ENCODE results near the gene ERAP2.
"Not testable (repeated sequence)": the region's sequence is repeated elsewhere in the genome, so short reads cannot be mapped to it uniquely, and the experiment has no call there.

The ERAP2 gene, protein sequence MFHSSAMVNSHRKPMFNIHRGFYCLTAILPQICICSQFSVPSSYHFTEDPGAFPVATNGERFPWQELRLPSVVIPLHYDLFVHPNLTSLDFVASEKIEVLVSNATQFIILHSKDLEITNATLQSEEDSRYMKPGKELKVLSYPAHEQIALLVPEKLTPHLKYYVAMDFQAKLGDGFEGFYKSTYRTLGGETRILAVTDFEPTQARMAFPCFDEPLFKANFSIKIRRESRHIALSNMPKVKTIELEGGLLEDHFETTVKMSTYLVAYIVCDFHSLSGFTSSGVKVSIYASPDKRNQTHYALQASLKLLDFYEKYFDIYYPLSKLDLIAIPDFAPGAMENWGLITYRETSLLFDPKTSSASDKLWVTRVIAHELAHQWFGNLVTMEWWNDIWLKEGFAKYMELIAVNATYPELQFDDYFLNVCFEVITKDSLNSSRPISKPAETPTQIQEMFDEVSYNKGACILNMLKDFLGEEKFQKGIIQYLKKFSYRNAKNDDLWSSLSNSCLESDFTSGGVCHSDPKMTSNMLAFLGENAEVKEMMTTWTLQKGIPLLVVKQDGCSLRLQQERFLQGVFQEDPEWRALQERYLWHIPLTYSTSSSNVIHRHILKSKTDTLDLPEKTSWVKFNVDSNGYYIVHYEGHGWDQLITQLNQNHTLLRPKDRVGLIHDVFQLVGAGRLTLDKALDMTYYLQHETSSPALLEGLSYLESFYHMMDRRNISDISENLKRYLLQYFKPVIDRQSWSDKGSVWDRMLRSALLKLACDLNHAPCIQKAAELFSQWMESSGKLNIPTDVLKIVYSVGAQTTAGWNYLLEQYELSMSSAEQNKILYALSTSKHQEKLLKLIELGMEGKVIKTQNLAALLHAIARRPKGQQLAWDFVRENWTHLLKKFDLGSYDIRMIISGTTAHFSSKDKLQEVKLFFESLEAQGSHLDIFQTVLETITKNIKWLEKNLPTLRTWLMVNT

DNA sequence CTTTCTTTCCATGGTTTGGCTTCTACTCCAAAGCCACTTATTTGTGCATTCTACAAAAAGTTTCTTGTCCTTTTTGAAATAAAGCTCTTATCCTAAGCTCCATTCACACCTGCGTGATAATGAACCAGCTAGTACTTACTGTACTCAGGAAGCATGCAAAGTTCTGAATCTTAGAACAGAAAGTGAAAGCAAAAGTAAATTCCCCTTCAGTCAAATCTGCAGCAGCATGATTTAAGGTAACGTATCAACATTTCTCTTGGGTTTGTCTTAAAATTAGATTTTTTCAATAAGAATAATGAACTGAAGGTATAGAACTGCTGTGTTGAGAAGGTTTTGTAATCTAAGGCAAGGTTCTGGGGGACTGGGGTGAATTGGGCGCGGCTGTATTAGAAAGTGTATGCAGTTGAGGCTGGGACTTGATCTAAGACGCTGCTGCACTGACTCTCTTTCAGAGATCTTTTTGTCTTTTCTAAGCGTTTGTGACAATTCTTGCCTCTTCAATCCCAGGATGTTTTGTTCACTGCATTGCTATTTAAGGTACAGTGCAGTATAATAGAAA lies at the start of gene ERAP2:
ERAP2 (plus strand) TSS at position 209 of the 559 bp plus-strand sequence. CDS start 3,186 bp downstream, outside the sequence.
- no peak for DNase-seq (ENCODE audit: low spot score in 2 of 2)
- ATAC-seq (replicated peaks; ENCODE audit: extremely low read depth, poor library complexity, severe bottlenecking) = peak; percentile 83
- peaks cover 18% of the 10 kb centered on the region for H3K36me3 Mint-ChIP-seq (ENCODE audit: insufficient read depth)
- H3K9me3 Mint-ChIP-seq = no peaks in the 10 kb centered on the region
- peak within 1 kb of the TSS; percentile 95 for H3K27ac Mint-ChIP-seq (ENCODE audit: low read depth)
- H3K4me1 Mint-ChIP-seq = peaks cover 47% of the 10 kb centered on the region
- no peaks in the 10 kb centered on the region for H3K27me3 Mint-ChIP-seq
- H3K4me3 Mint-ChIP-seq = peak within 1 kb of the TSS; percentile 83

DNA sequence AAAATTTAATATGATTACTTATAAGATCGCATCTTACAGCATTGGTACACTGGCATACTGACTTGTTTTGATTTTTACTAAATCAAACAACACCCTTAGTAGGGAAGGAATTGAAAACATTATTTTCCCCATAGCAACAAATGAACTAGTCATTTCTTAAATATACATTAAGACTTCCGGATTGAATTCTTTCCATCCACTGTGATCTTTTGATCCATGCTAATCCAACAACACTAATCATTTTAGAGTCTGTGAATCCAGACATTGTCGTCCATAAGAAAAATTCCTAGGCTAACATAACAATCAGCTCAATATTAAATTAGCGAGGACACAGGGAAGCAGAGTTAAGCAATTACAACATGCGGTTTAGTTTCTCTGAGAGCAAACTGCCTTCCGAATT lies 47.0 kb upstream of the ERAP2 start:
- Mint-ChIP-seq H3K4me3 (no peak overlapping the region), H3K4me1 (no peaks in the 10 kb centered on the region), H3K36me3 (ENCODE audit: insufficient read depth) (peaks cover 1% of the 10 kb centered on the region), H3K9me3 (no peaks in the 10 kb centered on the region), H3K27ac (ENCODE audit: low read depth) (no peak overlapping the region), H3K27me3 (no peaks in the 10 kb centered on the region)
- no peak for ATAC-seq (replicated peaks; ENCODE audit: extremely low read depth, poor library complexity, severe bottlenecking)
- DNase-seq (ENCODE audit: low spot score in 2 of 2) = no peak

DNA sequence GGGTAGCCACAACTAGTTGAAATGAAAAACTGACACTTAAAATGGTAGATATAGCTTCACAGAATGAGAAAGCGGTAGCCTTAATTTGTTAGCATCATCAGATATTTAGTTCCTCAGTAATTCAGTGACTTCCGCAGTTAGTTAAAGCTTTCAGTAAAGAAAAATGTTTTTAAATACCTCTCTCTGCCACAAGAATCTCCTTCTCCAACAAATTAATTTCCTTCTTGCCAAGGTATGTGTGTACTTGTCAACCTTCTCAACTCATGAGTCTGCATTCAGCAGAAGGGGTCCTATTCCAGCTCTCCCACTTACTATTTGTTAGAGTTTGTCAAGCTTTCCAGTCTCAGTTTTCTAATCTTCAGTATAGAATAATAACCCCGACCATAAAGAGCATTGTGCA lies 42.3 kb upstream of the ERAP2 start:
- H3K9me3 Mint-ChIP-seq = no peaks in the 10 kb centered on the region
- H3K27ac Mint-ChIP-seq (ENCODE audit: low read depth) = no peak overlapping the region
- no peak overlapping the region for H3K4me3 Mint-ChIP-seq
- H3K4me1 Mint-ChIP-seq = no peaks in the 10 kb centered on the region
- peaks cover 3% of the 10 kb centered on the region for H3K36me3 Mint-ChIP-seq (ENCODE audit: insufficient read depth)
- ATAC-seq (replicated peaks; ENCODE audit: extremely low read depth, poor library complexity, severe bottlenecking) (no peak), DNase-seq (ENCODE audit: low spot score in 2 of 2) (no peak)
- H3K27me3 Mint-ChIP-seq = no peaks in the 10 kb centered on the region

DNA sequence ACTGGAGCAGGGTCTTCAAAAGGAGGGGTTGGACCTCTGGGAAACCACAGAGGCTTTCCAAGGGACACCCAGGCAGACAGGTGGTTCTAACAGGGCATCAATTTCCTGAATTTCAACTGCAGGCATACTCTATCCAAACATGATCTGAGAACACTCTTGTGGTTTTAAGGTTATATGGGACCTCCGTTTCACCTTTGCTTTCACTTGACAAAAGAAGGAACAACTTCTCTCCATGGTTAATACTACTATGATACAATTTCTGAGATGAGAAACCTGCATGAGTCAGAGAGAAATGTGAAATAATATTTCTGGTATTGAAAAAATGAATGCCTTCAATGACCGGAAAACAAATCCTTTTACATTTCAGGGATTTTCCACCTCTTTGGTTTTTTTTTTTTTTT lies 40.5 kb upstream of the ERAP2 start:
- Mint-ChIP-seq H3K9me3 (no peaks in the 10 kb centered on the region), H3K27me3 (no peaks in the 10 kb centered on the region), H3K4me3 (no peak overlapping the region), H3K4me1 (no peaks in the 10 kb centered on the region), H3K27ac (ENCODE audit: low read depth) (no peak overlapping the region), H3K36me3 (ENCODE audit: insufficient read depth) (peaks cover 3% of the 10 kb centered on the region)
- ATAC-seq (replicated peaks; ENCODE audit: extremely low read depth, poor library complexity, severe bottlenecking) (no peak), DNase-seq (ENCODE audit: low spot score in 2 of 2) (no peak)

DNA sequence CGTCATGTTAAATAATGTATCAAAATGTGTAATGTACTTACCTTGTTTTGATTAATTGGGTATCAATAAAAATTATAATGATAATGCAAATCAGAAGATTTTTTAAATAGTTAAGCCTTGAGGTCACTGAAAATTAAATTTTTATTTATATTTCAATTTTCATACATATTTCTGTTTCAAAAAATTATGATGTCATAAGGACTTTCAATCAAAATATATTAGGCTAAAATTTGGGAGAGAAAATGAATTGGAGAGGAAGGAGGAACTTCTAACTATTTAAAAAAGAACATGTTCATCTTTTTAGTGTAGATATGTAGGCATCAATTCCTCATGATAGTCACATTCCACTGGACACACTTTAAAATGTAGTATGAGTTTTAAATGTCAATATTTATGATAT lies 39.5 kb upstream of the ERAP2 start:
- H3K27me3 Mint-ChIP-seq = no peaks in the 10 kb centered on the region
- no peak for DNase-seq (ENCODE audit: low spot score in 2 of 2)
- no peak overlapping the region for H3K27ac Mint-ChIP-seq (ENCODE audit: low read depth)

DNA sequence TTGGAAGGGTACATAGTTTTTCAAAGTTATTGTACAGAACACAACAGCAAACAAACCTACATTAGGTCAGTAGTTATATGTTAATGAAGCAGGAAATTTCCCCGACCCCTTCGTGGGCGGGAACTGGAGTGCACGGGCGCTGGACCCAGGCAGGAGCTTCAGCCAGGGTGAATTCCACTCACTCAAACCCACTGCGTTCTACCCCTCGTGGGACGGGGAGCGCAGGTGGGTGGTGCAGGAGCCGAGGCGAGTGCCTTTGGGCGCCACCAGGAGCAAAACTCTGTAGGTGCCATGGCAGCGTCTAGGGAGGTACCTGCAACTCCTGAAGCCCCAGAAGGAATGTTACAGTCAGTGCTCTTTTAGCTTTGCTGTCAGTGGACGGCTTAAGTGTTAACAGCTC lies 39.0 kb upstream of the ERAP2 start:
- no peaks in the 10 kb centered on the region for H3K4me1 Mint-ChIP-seq
- no peak overlapping the region for H3K27ac Mint-ChIP-seq (ENCODE audit: low read depth)
- DNase-seq (ENCODE audit: low spot score in 2 of 2) (no peak), ATAC-seq (replicated peaks; ENCODE audit: extremely low read depth, poor library complexity, severe bottlenecking) (no peak)
- H3K9me3 Mint-ChIP-seq = no peaks in the 10 kb centered on the region
- H3K27me3 Mint-ChIP-seq = no peaks in the 10 kb centered on the region
- peaks cover 3% of the 10 kb centered on the region for H3K36me3 Mint-ChIP-seq (ENCODE audit: insufficient read depth)
- no peak overlapping the region for H3K4me3 Mint-ChIP-seq

More for the DNA sequence above, 39.5 kb upstream of the ERAP2 start:
- peaks cover 3% of the 10 kb centered on the region for H3K36me3 Mint-ChIP-seq (ENCODE audit: insufficient read depth)
- no peak overlapping the region for H3K4me3 Mint-ChIP-seq
- H3K9me3 Mint-ChIP-seq = no peaks in the 10 kb centered on the region
- no peaks in the 10 kb centered on the region for H3K4me1 Mint-ChIP-seq
- ATAC-seq (replicated peaks; ENCODE audit: extremely low read depth, poor library complexity, severe bottlenecking) = no peak

DNA sequence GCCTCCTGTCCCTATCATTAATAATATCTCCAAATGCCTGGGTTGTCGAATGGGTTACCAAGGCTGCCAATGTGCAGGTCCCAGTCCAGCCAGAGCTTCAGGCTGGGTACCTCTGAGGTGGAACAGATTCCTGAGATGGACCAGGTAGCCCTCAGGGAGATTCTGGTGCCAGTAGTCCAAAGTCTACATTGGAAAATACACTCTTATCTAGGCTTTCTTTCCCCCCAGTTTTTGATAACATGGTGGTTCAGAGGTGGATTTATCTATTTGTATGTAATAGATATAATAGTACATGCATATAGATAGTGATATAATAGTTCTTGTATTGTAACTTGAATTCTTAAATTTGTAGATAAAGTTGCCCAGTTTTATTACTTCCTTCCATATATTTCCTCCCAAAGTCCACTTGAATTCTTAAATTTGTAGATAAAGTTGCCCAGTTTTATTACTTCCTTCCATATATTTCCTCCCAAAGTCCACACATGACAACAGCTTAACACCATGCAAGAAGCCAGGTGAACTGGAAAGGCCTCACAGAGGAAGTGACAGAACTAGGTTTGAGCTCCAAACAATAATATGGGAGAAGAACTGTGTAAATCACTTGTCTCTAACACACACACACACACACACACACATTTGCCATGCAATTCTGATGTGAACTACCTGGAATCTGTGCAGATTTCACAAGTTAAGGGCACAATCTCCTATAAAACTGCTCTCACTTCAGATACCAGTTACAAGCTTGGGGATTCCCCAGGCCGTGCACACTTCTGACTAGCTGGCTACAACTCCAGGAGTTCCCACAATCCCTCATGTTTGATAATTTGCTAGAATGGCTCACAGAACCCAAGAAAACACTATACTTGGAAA lies 37.9 kb upstream of the ERAP2 start:
- ATAC-seq (replicated peaks; ENCODE audit: extremely low read depth, poor library complexity, severe bottlenecking) (no peak), DNase-seq (ENCODE audit: low spot score in 2 of 2) (no peak)
- Mint-ChIP-seq H3K36me3 (ENCODE audit: insufficient read depth) (peaks cover 3% of the 10 kb centered on the region), H3K27ac (ENCODE audit: low read depth) (no peak overlapping the region), H3K4me1 (no peaks in the 10 kb centered on the region), H3K27me3 (no peaks in the 10 kb centered on the region), H3K9me3 (no peaks in the 10 kb centered on the region), H3K4me3 (no peak overlapping the region)

DNA sequence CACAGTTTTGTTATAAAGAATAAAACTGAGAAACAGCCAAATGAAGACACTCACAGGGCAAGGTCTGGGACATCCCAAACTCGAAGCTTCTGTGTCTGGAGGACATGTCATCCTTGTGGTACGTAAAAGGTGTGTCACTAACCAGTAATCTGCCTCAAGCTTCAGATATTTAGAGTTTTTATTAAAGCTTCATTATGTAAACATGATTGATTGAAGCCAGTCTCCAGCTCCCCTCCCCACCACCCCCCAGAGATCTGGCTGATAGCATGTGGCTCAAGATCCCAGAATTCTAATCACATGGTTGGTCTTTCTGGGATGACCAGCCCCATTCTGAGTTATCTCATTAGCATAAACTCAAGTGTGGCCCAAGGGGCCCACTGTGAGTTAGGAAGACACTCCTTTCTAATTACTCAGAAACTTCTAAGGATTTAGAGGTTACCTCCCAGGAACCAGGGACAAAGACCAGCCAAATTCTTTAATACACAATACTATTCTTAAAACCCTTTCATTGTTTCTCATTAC lies 37.2 kb upstream of the ERAP2 start:
- Mint-ChIP-seq H3K27ac (ENCODE audit: low read depth) (no peak overlapping the region), H3K27me3 (no peaks in the 10 kb centered on the region), H3K9me3 (no peaks in the 10 kb centered on the region), H3K36me3 (ENCODE audit: insufficient read depth) (peaks cover 3% of the 10 kb centered on the region), H3K4me1 (no peaks in the 10 kb centered on the region), H3K4me3 (no peak overlapping the region)
- ATAC-seq (replicated peaks; ENCODE audit: extremely low read depth, poor library complexity, severe bottlenecking) = no peak
- no peak for DNase-seq (ENCODE audit: low spot score in 2 of 2)

DNA sequence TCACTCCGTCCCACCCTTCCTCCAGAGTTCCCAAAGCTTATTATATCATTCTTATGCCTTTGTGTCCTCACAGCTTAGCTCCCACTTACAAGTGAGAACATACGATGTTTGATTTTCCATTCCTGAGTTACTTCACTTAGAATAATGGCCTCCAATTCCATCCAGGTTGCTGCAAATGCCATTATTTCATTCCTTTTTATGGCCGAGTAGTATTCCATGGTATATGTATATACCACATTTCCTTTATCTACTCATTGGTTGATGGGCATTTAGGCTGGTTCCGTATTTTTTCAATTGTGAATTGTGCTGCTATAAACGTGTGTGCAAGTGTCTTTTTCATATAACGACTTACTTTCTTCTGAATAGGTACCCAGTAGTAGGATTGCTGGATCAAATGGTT lies 34.4 kb upstream of the ERAP2 start:
- not testable (repeated sequence) for H3K4me3 Mint-ChIP-seq; H3K4me1 Mint-ChIP-seq; ATAC-seq (replicated peaks; ENCODE audit: extremely low read depth, poor library complexity, severe bottlenecking); H3K9me3 Mint-ChIP-seq; H3K36me3 Mint-ChIP-seq (ENCODE audit: insufficient read depth); H3K27ac Mint-ChIP-seq (ENCODE audit: low read depth); DNase-seq (ENCODE audit: low spot score in 2 of 2)
- H3K27me3 Mint-ChIP-seq = peaks cover 10% of the 10 kb centered on the region

DNA sequence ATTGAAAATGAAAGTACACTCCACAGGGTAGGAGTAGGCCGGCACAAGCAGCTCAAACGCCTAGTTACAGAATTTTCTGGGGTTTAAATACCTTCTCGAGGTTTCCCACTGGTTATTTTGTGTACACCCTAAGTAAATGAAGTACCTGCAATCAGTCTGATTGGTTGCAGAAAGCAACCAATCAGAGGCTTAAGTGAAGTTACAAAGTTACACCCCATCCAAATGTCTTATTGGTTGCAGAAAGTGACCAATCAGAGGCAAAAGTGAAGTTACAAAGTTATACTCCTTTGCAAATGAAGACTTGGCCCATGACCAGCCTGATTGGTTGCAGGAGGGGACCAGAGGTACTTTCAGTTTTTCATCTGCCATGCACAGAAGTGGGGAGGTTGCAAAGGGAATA lies 33.2 kb upstream of the ERAP2 start:
- Mint-ChIP-seq H3K36me3 (ENCODE audit: insufficient read depth) (no peaks in the 10 kb centered on the region), H3K9me3 (no peaks in the 10 kb centered on the region), H3K27ac (ENCODE audit: low read depth) (no peak overlapping the region), H3K27me3 (peaks cover 21% of the 10 kb centered on the region), H3K4me3 (no peak overlapping the region), H3K4me1 (no peaks in the 10 kb centered on the region)
- DNase-seq (ENCODE audit: low spot score in 2 of 2) (no peak), ATAC-seq (replicated peaks; ENCODE audit: extremely low read depth, poor library complexity, severe bottlenecking) (no peak)

DNA sequence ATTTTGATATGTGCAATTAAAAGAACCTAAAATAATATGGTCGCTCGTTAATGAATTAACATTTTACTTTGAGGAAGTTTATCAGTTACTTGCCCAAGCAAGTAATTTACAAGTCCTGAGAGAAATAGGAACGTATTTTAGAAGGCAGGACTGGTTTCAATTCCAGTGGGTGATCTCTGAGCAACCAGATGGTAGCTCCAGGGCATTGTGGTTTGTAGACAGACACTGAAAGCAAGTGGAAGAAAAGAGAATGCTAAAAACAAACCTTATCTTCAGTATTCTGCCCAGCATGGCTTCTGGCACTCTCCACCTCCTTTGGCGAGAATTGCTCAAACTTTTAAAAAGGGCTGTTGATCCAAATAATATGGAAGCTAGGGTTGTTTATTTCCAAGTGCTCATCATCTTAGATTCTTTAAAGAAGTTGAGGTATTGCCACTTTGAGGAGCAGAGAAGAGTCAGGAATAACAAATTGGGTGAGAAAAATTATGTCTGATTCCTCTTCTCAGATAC lies 31.8 kb upstream of the ERAP2 start:
- DNase-seq (ENCODE audit: low spot score in 2 of 2) = no peak
- H3K9me3 Mint-ChIP-seq = no peaks in the 10 kb centered on the region

More for the DNA sequence above, 31.8 kb upstream of the ERAP2 start:
- Mint-ChIP-seq H3K27ac (ENCODE audit: low read depth) (no peak overlapping the region), H3K27me3 (peaks cover 21% of the 10 kb centered on the region), H3K4me1 (no peaks in the 10 kb centered on the region), H3K36me3 (ENCODE audit: insufficient read depth) (no peaks in the 10 kb centered on the region), H3K4me3 (no peak overlapping the region)
- ATAC-seq (replicated peaks; ENCODE audit: extremely low read depth, poor library complexity, severe bottlenecking) = no peak

Measured in central memory CD8-positive, alpha-beta T cell (primary cell).